ENCODE data around the gene RNF126.

Gene RNF126

GRCh38 chr19:647566-648284, 15.3 kb downstream of the RNF126 start:
- no peak for DNase-seq (ENCODE audit: low read depth, low spot score)

DNA sequence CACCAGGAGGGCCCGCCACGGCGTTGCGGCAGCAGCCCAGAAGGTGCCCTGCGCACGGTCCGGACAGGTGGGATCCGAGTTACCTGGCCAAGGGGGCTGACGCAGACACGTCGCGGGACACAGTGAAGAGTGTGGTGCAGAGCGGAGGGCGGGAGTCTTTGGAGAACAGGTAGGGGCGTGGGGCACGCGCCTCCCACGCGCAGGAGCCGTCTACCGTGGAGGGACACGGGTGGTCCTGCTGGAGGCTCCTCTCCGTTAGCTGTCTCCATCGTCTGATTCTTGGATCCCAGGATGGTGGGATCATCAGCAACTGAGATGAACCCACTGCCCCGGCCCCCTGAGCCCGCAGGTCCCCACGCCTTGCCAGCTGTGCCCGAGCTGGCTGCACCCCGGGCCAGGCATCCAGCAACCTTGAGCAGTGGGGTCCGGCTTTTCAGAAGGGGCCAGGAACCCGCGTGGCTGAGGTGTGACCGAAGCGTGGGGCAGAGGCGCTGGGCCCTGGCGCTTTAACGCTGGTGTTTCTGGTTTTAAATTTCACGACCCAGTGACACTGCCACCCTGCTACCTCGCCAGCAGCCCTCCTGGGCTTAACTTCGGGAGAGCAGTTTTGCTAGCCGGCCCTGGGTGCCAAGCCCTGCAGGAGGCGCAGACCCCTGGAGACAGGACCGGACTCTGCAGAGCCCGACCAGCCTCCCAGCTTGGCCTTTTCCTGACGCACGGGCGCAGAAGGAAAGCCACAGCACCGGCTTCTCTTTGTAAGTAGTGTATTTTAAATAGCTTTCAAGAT, 16.0 kb downstream of the RNF126 start:
- no peak for DNase-seq (ENCODE audit: low read depth, low spot score)

GRCh38 chr19:645912-646778, 16.9 kb downstream of the RNF126 start:
- DNase-seq (ENCODE audit: low read depth, low spot score), result no peak

DNA sequence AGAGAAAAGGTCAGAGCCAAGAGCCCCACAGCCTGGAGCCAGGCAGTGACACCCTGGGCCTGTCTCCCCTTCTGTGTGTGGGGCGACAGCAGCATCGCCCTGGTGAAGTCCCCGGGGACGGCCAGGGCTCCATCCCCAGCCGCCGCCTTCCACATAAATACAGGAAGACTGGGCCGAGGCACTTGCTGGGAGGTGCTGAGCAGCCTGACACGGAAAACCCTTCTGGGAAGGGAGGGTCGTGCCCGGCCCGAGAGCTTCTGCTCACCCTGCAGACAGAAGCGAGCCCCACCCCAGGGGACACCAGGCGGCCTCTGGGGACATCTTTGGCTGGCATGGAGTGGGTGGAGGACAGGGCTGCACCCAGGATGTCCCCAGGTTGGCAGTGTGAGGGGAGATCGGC, 18.2 kb downstream of the RNF126 start:
- DNase-seq (ENCODE audit: low read depth, low spot score), result no peak

DNA sequence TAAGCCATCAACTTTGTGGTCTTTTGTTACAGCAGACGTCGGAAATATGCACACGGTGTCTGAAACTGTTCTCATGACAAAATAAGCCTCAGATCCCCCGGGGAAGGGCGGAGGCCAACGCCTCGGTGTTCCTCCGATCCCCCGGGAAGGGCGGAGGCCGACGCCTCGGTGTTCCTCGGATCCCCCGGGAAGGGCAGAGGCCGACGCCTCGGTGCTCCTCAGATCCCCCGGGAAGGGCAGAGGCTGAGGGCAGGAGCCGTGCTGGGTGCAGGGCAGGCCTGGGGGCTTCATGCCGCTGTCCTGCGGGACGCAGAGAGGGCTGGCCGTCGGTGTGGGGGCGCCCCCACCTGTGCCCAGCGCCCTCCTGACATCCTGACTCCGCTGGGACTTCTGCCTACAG, 18.7 kb downstream of the RNF126 start:
- no peak for DNase-seq (ENCODE audit: low read depth, low spot score)

DNA sequence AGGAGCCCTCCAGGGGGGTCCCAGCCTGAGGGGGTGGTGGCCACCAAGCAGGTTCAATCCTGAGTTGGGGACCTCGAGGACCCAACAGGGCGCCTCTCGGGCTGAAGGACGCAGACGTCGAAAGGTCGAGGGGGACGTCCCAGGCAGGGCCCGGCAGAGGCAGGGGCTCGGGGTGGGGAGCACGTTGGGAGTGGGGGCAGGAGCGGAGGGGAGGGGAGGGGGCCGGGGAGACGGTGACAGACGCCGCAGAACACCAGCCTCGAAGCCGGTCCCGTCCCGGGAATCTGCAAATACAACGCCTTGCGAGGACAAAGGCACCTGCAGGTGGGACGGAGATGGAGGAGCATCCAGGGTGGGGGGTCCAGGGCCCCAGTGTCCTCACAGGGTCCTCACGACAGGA, 19.3 kb downstream of the RNF126 start:
- DNase-seq (ENCODE audit: low read depth, low spot score), result no peak

DNA sequence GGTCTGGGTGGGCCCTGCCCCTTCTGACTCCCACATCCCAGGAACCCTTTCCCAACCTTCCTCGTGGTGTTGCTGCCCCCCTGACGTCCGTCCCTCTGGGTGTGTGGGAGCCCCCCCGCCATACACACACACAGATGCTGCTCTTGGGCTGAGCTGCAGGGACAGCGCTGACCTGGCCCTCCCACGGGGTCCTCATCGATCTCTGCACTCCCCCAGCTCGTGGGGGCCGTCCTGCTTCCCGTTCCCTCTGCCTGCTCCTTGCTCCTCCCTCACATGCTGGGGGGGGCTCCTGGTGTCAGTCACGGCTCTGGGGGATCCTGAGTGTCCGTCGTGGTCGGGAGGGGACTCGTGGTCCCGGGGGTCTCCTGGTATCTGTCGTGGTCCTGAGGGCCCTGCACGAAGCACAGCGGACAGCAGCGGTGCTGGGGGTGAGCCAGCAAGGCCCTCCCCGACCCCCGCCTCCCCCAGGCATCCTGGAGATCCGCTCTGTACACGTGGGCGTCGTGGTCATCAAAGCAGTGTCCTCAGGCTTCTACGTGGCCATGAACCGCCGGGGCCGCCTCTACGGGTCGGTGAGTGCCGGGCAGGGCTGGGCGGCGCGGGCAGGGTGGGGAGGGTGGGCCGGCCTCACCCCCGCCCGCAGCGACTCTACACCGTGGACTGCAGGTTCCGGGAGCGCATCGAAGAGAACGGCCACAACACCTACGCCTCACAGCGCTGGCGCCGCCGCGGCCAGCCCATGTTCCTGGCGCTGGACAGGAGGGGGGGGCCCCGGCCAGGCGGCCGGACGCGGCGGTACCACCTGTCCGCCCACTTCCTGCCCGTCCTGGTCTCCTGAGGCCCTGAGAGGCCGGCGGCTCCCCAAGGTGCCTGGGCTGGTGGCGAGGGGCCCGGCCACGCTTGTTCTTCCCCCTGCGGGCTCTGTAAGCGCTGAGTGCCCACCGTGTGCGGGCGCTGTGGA, 20.0 kb downstream of the RNF126 start:
- no peak for DNase-seq (ENCODE audit: low read depth, low spot score)

DNA sequence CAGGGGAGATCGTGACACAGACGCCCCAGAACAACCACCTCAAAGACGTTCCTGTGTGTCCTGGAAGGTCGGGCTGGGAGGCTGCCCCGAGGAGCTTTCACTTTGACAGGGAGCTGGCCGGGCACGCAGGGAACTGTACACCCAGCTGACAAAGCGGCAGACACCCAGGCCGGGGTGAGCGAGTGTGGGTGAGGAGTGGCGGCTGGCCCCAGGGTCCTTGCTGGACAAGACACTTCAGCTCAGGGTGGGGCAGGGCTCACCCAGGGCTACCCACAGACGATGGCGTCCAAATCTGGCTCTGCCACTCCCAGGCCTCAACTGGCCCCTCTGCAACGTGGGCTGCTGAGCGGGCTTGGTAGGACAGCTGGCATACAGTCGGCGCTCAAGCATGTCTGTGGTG, 21.3 kb downstream of the RNF126 start:
- no peak for DNase-seq (ENCODE audit: low read depth, low spot score)

GRCh38 chr19:640606-641189, 22.3 kb downstream of the RNF126 start:
- DNase-seq (ENCODE audit: low read depth, low spot score), result no peak

GRCh38 chr19:640161-640558, 22.9 kb downstream of the RNF126 start:
- DNase-seq (ENCODE audit: low read depth, low spot score), result no peak

- no peak for DNase-seq (ENCODE audit: low read depth, low spot score)
Measured at GRCh38 chr19:639253-640160, 23.5 kb downstream of the RNF126 start, which contains the start of gene FGF22. TSS of gene FGF22 (plus strand) at chr19:639879. CDS start at chr19:639926, 47 bp downstream.

DNA sequence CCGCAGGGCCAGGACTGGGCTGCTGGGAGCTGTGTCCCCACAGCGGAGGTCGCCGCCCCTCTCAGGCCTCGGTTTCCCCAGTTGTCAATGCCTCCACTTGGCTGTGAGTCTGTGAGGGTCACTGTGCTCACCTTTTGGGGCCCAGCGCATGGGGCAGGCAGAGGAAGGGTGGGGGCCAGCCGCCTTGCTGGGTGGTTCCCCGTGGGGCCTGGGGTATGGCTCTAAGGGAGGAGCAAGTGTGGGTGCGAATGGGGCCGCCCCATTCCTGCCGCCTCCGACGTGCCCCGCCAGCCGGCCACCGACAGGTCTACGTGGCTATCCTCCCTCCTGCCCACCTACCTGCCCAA, 24.1 kb downstream of the RNF126 start:
- no peak for DNase-seq (ENCODE audit: low read depth, low spot score)

- DNase-seq (ENCODE audit: low read depth, low spot score), result no peak
Measured at GRCh38 chr19:634975-635652, 27.9 kb downstream of the RNF126 start.

GRCh38 chr19:633786-634639, 29.0 kb downstream of the RNF126 start:
- no peak for DNase-seq (ENCODE audit: low read depth, low spot score)

DNA sequence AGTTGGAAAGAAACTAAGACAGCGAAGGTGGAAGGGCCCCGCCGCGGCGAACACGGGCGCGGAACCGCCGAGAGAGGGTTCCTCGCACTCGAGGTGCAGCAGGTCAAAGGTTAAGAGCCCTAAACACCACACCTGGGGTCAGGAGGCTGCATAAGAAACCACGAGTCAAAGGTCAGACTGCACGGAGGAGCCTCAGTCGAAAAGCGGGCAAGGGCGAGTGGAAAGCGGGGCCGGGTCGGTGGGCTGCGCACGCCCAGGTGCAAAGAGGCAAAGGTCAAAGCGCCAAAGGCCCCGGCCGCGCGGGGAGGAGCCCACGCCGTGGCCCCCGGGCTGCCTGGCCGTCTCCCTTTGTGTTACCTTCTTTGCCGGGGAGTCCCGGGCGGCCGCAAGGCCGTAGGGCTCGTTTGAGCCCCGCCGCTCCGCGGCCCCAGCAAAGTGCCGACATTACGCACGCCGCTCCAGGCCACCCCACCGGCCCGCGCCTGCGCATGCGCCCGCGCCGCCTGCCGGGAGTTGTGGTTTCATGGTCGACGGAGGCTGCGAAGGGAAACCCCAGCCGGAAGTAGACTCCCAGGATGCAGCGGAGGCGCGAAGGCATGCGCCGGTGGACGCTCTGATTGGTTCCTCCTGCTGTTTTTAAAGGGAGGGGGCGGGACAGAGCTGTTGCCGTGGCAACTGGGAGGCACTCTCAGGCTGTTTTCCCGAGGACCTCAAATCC, 29.8 kb downstream of the RNF126 start, which contains the start of gene POLRMT:
Gene POLRMT, minus strand, starts transcription at position 470 of the 718 bp plus-strand sequence. Its CDS starts 25 bp downstream, at position 445.
- DNase-seq (ENCODE audit: low read depth, low spot score), result peak; percentile 93

DNA sequence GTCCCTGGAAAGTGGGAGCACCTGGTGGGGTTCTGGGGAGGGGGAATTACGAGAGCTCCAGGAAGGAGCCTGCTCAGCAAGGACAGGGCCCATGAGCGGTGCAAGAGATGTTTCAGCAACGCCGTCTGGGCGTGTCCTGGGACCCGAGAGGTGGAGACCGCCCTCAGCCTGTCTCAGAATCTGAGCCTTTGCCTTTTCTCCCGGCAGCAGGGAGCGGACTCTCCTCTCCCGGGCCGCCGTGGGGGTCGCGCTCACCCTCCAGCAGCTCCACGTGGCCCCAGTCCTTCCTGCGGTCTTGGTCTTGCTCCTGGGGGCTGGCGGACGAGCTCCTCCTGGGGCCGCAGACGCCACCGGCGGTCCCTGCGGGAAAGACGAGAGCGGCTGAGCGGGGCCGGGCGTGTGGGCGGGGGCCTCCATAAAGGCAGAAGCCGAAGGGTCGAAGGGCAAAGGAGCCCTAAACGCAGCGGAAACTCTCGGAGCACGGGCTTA, 30.4 kb downstream of the RNF126 start:
- DNase-seq (ENCODE audit: low read depth, low spot score), result no peak
